ENCODE measurements around the gene NPM1.

The NPM1 gene

DNA sequence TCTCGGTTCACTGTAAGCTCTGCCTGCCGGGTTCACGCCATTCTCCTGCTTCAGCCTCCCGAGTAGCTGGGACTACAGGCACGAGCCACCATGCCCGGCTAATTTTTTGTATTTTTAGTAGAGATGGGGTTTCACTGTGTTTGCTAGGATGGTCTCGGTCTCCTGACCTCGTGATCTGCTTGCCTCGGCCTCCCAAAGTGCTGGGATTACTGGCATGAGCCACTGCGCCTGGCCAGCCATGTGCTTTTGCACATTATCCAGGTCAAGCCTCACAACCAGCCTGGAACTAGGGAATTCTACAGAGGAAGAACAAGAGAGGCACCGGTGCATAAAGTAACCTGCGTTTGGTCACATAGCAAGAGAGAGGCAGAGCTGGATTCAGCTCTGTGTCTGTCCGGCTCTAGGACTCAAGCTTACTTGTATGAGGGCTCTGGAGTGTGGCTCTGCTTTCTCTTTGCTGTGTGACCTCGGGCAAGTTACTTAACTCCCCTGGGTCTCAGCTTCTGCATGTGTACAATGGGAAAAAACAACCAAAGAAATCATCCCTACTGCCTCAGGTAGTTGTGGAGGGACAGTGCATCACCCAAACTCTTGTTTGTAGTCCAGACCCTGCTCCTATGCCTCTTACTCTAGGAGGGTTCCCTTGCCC, 38.1 kb downstream of the NPM1 start:
- Mint-ChIP-seq H3K36me3 (no peaks in the 10 kb centered on the region), H3K27ac (no peak overlapping the region), H3K4me3 (no peak overlapping the region), H3K9me3 (ENCODE audit: low read depth) (no peaks in the 10 kb centered on the region), H3K4me1 (ENCODE audit: low read depth) (peaks cover 4% of the 10 kb centered on the region), H3K27me3 (peaks cover 3% of the 10 kb centered on the region)

GRCh38 chr5:171426266-171426665, 38.6 kb downstream of the NPM1 start:
- H3K9me3 Mint-ChIP-seq (ENCODE audit: low read depth) = no peaks in the 10 kb centered on the region
- no peak overlapping the region for H3K4me3 Mint-ChIP-seq
- no peak overlapping the region for H3K27ac Mint-ChIP-seq
- no peaks in the 10 kb centered on the region for H3K4me1 Mint-ChIP-seq (ENCODE audit: low read depth)
- H3K36me3 Mint-ChIP-seq = no peaks in the 10 kb centered on the region
- H3K27me3 Mint-ChIP-seq = peaks cover 1% of the 10 kb centered on the region

DNA sequence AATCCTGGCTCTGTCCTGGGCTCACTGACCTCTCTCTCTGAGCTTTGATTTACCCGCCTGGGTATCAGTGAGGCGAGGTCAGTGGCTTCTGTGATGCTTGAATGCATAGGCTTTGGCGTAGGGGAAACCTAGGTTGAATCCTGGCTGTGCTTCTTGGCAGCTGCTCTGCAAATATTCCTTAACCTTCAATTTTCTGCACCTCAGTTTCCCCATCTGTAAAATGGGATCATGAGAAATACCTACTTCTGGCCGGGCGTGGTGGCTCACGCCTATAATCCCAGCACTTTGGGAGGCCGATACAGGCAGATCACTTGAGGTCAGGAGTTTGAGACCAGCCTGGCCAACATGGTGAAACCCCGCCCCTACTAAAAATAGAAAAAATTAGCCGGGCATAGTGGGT, 39.0 kb downstream of the NPM1 start:
- Mint-ChIP-seq H3K9me3 (ENCODE audit: low read depth) (no peaks in the 10 kb centered on the region), H3K4me3 (no peak overlapping the region), H3K27me3 (peaks cover 1% of the 10 kb centered on the region), H3K4me1 (ENCODE audit: low read depth) (no peaks in the 10 kb centered on the region), H3K27ac (no peak overlapping the region), H3K36me3 (no peaks in the 10 kb centered on the region)

GRCh38 chr5:171427318-171428167, 39.9 kb downstream of the NPM1 start:
- Mint-ChIP-seq H3K36me3 (no peaks in the 10 kb centered on the region), H3K27me3 (peaks cover 1% of the 10 kb centered on the region), H3K9me3 (ENCODE audit: low read depth) (no peaks in the 10 kb centered on the region), H3K27ac (no peak overlapping the region), H3K4me3 (no peak overlapping the region), H3K4me1 (ENCODE audit: low read depth) (no peaks in the 10 kb centered on the region)

DNA sequence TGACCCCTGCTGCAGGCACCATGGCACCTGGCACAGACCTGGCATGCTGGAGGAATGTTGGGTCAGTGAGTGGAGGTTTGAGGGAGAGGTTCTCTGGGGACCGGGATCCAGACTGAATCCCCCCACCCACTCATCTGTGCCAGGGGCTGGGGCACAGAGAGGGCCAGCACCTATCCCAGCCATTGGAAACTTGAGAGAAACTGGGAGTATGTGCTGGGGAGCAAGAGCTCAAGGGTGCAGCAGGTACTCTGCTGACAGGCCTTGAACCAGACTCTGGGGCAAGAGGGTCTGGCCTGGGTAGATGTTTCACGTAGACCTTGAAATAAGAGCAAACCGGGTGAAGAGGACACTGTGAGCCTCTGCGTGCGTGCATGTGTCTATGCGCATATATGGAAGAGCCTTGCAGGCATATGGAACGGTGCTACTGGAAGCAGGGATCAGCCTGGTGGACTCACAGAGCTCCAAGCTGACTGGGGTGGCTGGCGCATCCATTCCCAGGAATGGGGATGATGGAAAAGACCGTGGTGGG, 40.6 kb downstream of the NPM1 start:
- H3K9me3 Mint-ChIP-seq (ENCODE audit: low read depth) = no peaks in the 10 kb centered on the region
- no peak overlapping the region for H3K4me3 Mint-ChIP-seq
- H3K4me1 Mint-ChIP-seq (ENCODE audit: low read depth) = no peaks in the 10 kb centered on the region
- no peak overlapping the region for H3K27ac Mint-ChIP-seq
- H3K27me3 Mint-ChIP-seq = peaks cover 1% of the 10 kb centered on the region
- H3K36me3 Mint-ChIP-seq = no peaks in the 10 kb centered on the region

- Mint-ChIP-seq H3K36me3 (no peaks in the 10 kb centered on the region), H3K27ac (no peak overlapping the region), H3K4me3 (no peak overlapping the region), H3K4me1 (ENCODE audit: low read depth) (no peaks in the 10 kb centered on the region), H3K9me3 (ENCODE audit: low read depth) (no peaks in the 10 kb centered on the region), H3K27me3 (peaks cover 1% of the 10 kb centered on the region)
Observed at GRCh38 chr5:171428809-171429542, 41.3 kb downstream of the NPM1 start.

GRCh38 chr5:171429543-171429910, 41.9 kb downstream of the NPM1 start:
- H3K4me3 Mint-ChIP-seq = no peak overlapping the region

GRCh38 chr5:171431251-171431777, 43.7 kb downstream of the NPM1 start:
- H3K4me3 Mint-ChIP-seq = no peak overlapping the region
- H3K27ac Mint-ChIP-seq = no peak overlapping the region
- H3K4me1 Mint-ChIP-seq (ENCODE audit: low read depth) = no peaks in the 10 kb centered on the region
- H3K27me3 Mint-ChIP-seq = no peaks in the 10 kb centered on the region
- no peaks in the 10 kb centered on the region for H3K36me3 Mint-ChIP-seq
- no peaks in the 10 kb centered on the region for H3K9me3 Mint-ChIP-seq (ENCODE audit: low read depth)

More at GRCh38 chr5:171429543-171429910, 41.9 kb downstream of the NPM1 start:
- Mint-ChIP-seq H3K27me3 (no peaks in the 10 kb centered on the region), H3K4me1 (ENCODE audit: low read depth) (no peaks in the 10 kb centered on the region), H3K9me3 (ENCODE audit: low read depth) (no peaks in the 10 kb centered on the region), H3K36me3 (no peaks in the 10 kb centered on the region), H3K27ac (no peak overlapping the region)

GRCh38 chr5:171432076-171432475, 44.4 kb downstream of the NPM1 start:
- Mint-ChIP-seq H3K36me3 (no peaks in the 10 kb centered on the region), H3K27ac (no peak overlapping the region), H3K4me1 (ENCODE audit: low read depth) (no peaks in the 10 kb centered on the region), H3K4me3 (no peak overlapping the region), H3K27me3 (no peaks in the 10 kb centered on the region), H3K9me3 (ENCODE audit: low read depth) (no peaks in the 10 kb centered on the region)

DNA sequence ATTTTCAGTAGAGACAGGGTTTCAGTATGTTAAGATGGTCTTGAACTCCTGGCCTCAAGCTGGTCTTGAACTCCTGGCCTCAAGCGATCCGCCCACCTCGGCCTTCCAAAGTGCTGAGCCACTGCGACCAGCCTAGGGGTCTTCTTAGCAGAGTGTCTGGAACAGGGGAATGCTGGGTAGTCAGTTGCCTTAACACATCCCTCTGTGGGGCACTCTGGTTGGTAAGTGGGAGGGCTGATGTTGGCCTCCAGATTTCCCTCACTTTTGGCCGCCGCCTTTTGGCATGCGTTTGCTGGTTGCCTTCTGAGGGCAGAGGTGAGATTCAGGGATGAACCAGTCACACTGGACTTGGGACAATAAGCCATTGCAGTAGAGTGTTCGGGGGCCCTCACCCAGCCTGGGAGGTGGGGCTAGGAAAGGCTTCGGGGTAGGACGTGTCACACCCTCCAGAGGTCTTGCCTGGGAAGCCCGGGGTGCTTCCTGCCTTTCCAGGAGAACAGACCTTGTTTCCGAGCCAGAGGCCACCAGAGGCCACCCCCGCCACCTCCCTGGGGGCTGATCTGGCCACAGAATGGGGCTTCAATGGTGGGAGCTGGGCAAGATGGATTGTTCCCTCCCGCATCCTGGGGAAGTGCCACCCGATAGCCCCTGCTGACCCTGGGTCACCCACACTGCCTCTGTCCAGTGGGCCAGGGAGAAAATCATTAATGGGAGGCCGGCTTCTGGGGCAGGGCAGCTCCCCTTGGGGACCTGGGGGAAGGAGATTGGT, 45.1 kb downstream of the NPM1 start:
- Mint-ChIP-seq H3K36me3 (no peaks in the 10 kb centered on the region), H3K27ac (no peak overlapping the region), H3K4me3 (no peak overlapping the region), H3K4me1 (ENCODE audit: low read depth) (no peaks in the 10 kb centered on the region), H3K27me3 (no peaks in the 10 kb centered on the region), H3K9me3 (ENCODE audit: low read depth) (no peaks in the 10 kb centered on the region)

DNA sequence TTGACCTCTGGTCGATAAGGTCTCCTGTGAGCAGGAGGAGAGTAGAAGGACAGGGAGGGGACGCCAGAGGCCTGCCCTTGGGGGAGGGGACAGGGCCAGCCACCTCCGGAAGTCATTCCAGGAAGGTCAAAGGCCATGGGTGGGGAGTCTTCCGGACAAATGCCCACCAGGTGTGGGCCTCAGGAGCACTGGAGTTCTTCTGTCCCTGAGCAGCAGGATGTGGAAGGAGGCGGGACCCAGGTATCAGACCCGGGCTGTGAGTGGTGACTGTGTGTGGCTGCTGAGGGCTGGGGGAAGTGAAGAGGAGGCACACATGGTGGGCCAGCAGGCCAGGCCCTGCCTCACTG, 45.7 kb downstream of the NPM1 start:
- Mint-ChIP-seq H3K27ac (no peak overlapping the region), H3K36me3 (no peaks in the 10 kb centered on the region), H3K27me3 (no peaks in the 10 kb centered on the region), H3K9me3 (ENCODE audit: low read depth) (no peaks in the 10 kb centered on the region), H3K4me3 (no peak overlapping the region), H3K4me1 (ENCODE audit: low read depth) (no peaks in the 10 kb centered on the region)

GRCh38 chr5:171433982-171434676, 46.5 kb downstream of the NPM1 start:
- Mint-ChIP-seq H3K4me1 (ENCODE audit: low read depth) (no peaks in the 10 kb centered on the region), H3K9me3 (ENCODE audit: low read depth) (no peaks in the 10 kb centered on the region), H3K27me3 (no peaks in the 10 kb centered on the region), H3K27ac (no peak overlapping the region), H3K36me3 (no peaks in the 10 kb centered on the region), H3K4me3 (no peak overlapping the region)

DNA sequence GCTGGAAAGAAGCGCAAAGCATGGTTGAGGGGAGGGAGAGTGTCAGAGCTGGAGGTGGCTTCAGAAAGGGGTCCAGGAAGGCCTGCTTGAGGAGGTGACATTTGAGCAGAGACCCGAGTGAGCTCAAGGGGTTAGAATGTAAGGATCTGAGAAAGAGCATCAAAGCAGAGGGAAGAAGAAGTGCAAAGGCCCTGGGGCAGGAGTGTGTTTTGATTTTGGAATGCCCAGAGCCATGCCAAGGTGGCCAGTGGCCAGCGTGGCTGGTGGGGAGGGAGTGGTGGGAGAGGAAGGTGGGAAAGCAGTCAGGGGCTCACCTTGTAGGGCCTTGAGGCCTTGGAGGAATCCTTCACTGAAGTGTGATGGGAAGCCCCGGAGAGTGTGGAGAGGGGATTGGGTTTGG, 47.2 kb downstream of the NPM1 start:
- H3K9me3 Mint-ChIP-seq (ENCODE audit: low read depth) = no peaks in the 10 kb centered on the region
- H3K4me1 Mint-ChIP-seq (ENCODE audit: low read depth) = no peaks in the 10 kb centered on the region
- H3K27ac Mint-ChIP-seq = no peak overlapping the region
- no peak overlapping the region for H3K4me3 Mint-ChIP-seq
- no peaks in the 10 kb centered on the region for H3K36me3 Mint-ChIP-seq
- no peaks in the 10 kb centered on the region for H3K27me3 Mint-ChIP-seq

DNA sequence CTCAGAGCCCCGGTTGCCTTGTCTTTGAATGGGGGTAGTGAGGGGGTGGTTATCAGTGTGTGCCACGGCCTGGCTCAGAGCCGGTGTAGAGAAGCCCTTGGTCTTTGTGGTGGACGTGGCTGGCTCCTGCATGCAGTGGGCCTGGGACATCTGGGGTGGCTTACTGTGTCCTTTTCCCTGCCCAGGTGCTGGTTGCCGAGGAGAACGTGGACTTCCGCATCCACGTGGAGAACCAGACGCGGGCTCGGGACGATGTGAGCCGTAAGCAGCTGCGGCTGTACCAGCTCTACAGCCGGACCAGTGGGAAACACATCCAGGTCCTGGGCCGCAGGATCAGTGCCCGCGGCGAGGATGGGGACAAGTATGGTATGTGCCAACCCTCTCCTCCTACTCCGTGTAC, 48.3 kb downstream of the NPM1 start:
- Mint-ChIP-seq H3K9me3 (ENCODE audit: low read depth) (no peaks in the 10 kb centered on the region), H3K27me3 (no peaks in the 10 kb centered on the region), H3K4me3 (no peak overlapping the region), H3K36me3 (no peaks in the 10 kb centered on the region), H3K27ac (no peak overlapping the region), H3K4me1 (ENCODE audit: low read depth) (no peaks in the 10 kb centered on the region)
